ENCODE data around the gene KLK14. TPM values are rescaled to one million over a fixed set of nuclear protein-coding genes. Genes with fewer than 3 reads are reported as not detected.
A peak's percentile ranks its signal among the peaks of the same experiment; 100 is the strongest.

The KLK14 gene
- total RNA-seq, 1 donor from 2014 or later = 0.72 TPM

- DNase-seq = no peak
Observed at GRCh38 chr19:51086153-51086850, 3.6 kb upstream of the KLK14 start.

GRCh38 chr19:51084505-51084904 is 1.8 kb upstream of the KLK14 start:
- no peak for DNase-seq

- DNase-seq = no peak
Observed at GRCh38 chr19:51083783-51084182, 1.1 kb upstream of the KLK14 start.

GRCh38 chr19:51083181-51083580 is 494 bp upstream of the KLK14 start:
- DNase-seq = no peak

- DNase-seq = no peak
Observed at GRCh38 chr19:51081476-51081875, 1.2 kb downstream of the KLK14 start.

GRCh38 chr19:51079481-51080110 is 3.1 kb downstream of the KLK14 start:
- DNase-seq = no peak

- DNase-seq = no peak
Observed at GRCh38 chr19:51078731-51079130, 4.0 kb downstream of the KLK14 start.

GRCh38 chr19:51078104-51078503 is 4.6 kb downstream of the KLK14 start:
- no peak for DNase-seq

GRCh38 chr19:51076631-51077213 is 6.0 kb downstream of the KLK14 start:
- no peak for DNase-seq

GRCh38 chr19:51075998-51076397 is 6.7 kb downstream of the KLK14 start:
- no peak for DNase-seq

GRCh38 chr19:51071095-51071405 is 11.6 kb downstream of the KLK14 start:
- no peak for DNase-seq

- DNase-seq = no peak
Observed at GRCh38 chr19:51070334-51071094, 12.2 kb downstream of the KLK14 start.

- no peak for DNase-seq
Observed at GRCh38 chr19:51066393-51067186, 16.1 kb downstream of the KLK14 start.

GRCh38 chr19:51065221-51065960 is 17.3 kb downstream of the KLK14 start:
- no peak for DNase-seq

- DNase-seq = peak; percentile 2
Observed at GRCh38 chr19:51064534-51065220, 18.0 kb downstream of the KLK14 start, which contains the start of gene KLK13. TSS of gene KLK13 (minus strand) at chr19:51065092. CDS start at chr19:51065067, 25 bp downstream.

GRCh38 chr19:51063664-51064063 is 19.0 kb downstream of the KLK14 start:
- DNase-seq = no peak

- no peak for DNase-seq
Observed at GRCh38 chr19:51060973-51061372, 21.7 kb downstream of the KLK14 start.

GRCh38 chr19:51060336-51060735 is 22.4 kb downstream of the KLK14 start:
- no peak for DNase-seq

GRCh38 chr19:51059715-51060114 is 23.0 kb downstream of the KLK14 start:
- no peak for DNase-seq

- DNase-seq = no peak
Observed at GRCh38 chr19:51055866-51056265, 26.8 kb downstream of the KLK14 start.

- peak; percentile 6 for DNase-seq
Observed at GRCh38 chr19:51047031-51047335, 35.7 kb downstream of the KLK14 start.

All from tongue (tissue), 2 donors.